HepG2 (cell line): ENCODE results near the gene MSANTD1. TPM values are rescaled to one million over a fixed set of nuclear protein-coding genes. Genes with fewer than 3 reads are reported as not detected.
A peak's percentile ranks its signal among the peaks of the same experiment; 100 is the strongest.

Source experiments
- ADNP ChIP-seq: sonication (generic); formaldehyde crosslinking; IDR thresholded peaks from 2 replicates; pipeline ENCODE4 v1.4.0; 2020; ENCODE audit warnings: missing genetic modification reagents
- ATF7-NPFF ChIP-seq: sonication (generic); formaldehyde crosslinking; IDR thresholded peaks from 2 replicates; pipeline ENCODE4 v1.8.1; 2023; ENCODE audit warnings: mild to moderate bottlenecking, low read depth, missing genetic modification reagents, moderate library complexity
- FLYWCH1 ChIP-seq: sonication (generic); formaldehyde crosslinking; IDR thresholded peaks from 2 replicates; pipeline ENCODE4 v1.8.1; 2023; ENCODE audit warnings: mild to moderate bottlenecking, missing genetic modification reagents
- FOXJ3 ChIP-seq: sonication (generic); formaldehyde crosslinking; IDR thresholded peaks from 2 replicates; pipeline ENCODE4 v1.4.0; 2020; ENCODE audit warnings: missing genetic modification reagents, mild to moderate bottlenecking, borderline replicate concordance
- KDM5A ChIP-seq: fragments of 200-600 bp; sonication (generic); IDR thresholded peaks from 2 replicates; pipeline ENCODE4 v1.7.0; 2018; ENCODE audit warnings: antibody characterized with exemption, mild to moderate bottlenecking, low read length, borderline replicate concordance
- KLF11 ChIP-seq: IDR thresholded peaks from 2 replicates; pipeline ENCODE4 v1.6.1; 2016; ENCODE audit warnings: missing compliant biosample characterization
- MAZ ChIP-seq, 2 experiments: sonication (generic) in 1 of 2; formaldehyde crosslinking in 1 of 2; IDR thresholded peaks; 2 replicates each; pipeline versions ENCODE4 v1.5.0 to v1.6.1; 2012 to 2020; ENCODE audit warnings: low read depth in 2 of 2, mild to moderate bottlenecking in 2 of 2, borderline replicate concordance in 1 of 2, improper control_type of control experiment in 1 of 2, low read length in 1 of 2, missing genetic modification reagents in 1 of 2, moderate library complexity in 1 of 2
- NR1H2 ChIP-seq: sonication (generic); formaldehyde crosslinking; IDR thresholded peaks from 2 replicates; pipeline ENCODE4 v1.8.1; 2022; ENCODE audit warnings: low read depth, missing genetic modification reagents, borderline replicate concordance
- PRMT3 ChIP-seq: sonication (generic); formaldehyde crosslinking; IDR thresholded peaks from 2 replicates; pipeline ENCODE4 v1.8.1; 2022; ENCODE audit warnings: low read depth, mild to moderate bottlenecking, moderate library complexity, missing genetic modification reagents, borderline replicate concordance
- SAP130 ChIP-seq: IDR thresholded peaks from 2 replicates; pipeline ENCODE4 v1.6.1; 2016; ENCODE audit warnings: low read depth
- SOX13 ChIP-seq, 3 experiments: fragments of 450-650 bp in 1 of 3; sonication (generic) in 1 of 3; formaldehyde crosslinking in 1 of 3; IDR thresholded peaks in 2 of 3; conservative IDR thresholded peaks in 1 of 3; 2 replicates each; pipeline versions ENCODE4 v1.5.0 to v1.6.1; 2016 to 2020; ENCODE audit warnings: antibody characterized with exemption in 1 of 3, mild to moderate bottlenecking in 1 of 3, missing compliant biosample characterization in 1 of 3, missing genetic modification reagents in 1 of 3, moderate library complexity in 1 of 3
- SP5 ChIP-seq: IDR thresholded peaks from 2 replicates; pipeline ENCODE4 v1.6.1; 2016; ENCODE audit warnings: low read depth, borderline replicate concordance
- YEATS4 ChIP-seq: sonication (generic); formaldehyde crosslinking; IDR thresholded peaks from 2 replicates; pipeline ENCODE4 v1.4.0; 2020; ENCODE audit warnings: missing genetic modification reagents, borderline replicate concordance
- ZBTB10 ChIP-seq: sonication (generic); formaldehyde crosslinking; IDR thresholded peaks from 2 replicates; pipeline ENCODE4 v1.4.0; 2020; ENCODE audit warnings: missing genetic modification reagents, borderline replicate concordance
- ZEB1 ChIP-seq: IDR thresholded peaks from 2 replicates; pipeline ENCODE4 v1.6.1; 2012; ENCODE audit warnings: mild to moderate bottlenecking, low read depth, inconsistent platforms; ENCODE audit not compliant: insufficient replicate concordance
- ZFAT ChIP-seq: sonication (generic); formaldehyde crosslinking; conservative IDR thresholded peaks from 2 replicates; pipeline ENCODE4 v1.8.1; 2023; ENCODE audit warnings: missing genetic modification reagents, inconsistent platforms
- ZFYVE20 ChIP-seq: sonication (generic); formaldehyde crosslinking; IDR thresholded peaks from 2 replicates; pipeline ENCODE4 v1.8.0; 2023; ENCODE audit warnings: low read depth, mild to moderate bottlenecking, moderate library complexity, missing genetic modification reagents, borderline replicate concordance
- ZNF17 ChIP-seq: sonication (generic); formaldehyde crosslinking; IDR thresholded peaks from 2 replicates; pipeline ENCODE4 v1.5.0; 2020; ENCODE audit warnings: mild to moderate bottlenecking, missing genetic modification reagents
- ZNF224 ChIP-seq: sonication (generic); formaldehyde crosslinking; IDR thresholded peaks from 2 replicates; pipeline ENCODE4 v1.5.0; 2020; ENCODE audit warnings: mild to moderate bottlenecking, missing genetic modification reagents
- ZNF333 ChIP-seq: sonication (generic); formaldehyde crosslinking; IDR thresholded peaks from 2 replicates; pipeline ENCODE4 v1.4.0; 2020; ENCODE audit warnings: mild to moderate bottlenecking, missing genetic modification reagents, borderline replicate concordance
- ZNF713 ChIP-seq: sonication (generic); formaldehyde crosslinking; IDR thresholded peaks from 2 replicates; pipeline ENCODE4 v1.4.0; 2020; ENCODE audit warnings: mild to moderate bottlenecking, missing genetic modification reagents
- ZNF768 ChIP-seq: sonication (generic); formaldehyde crosslinking; IDR thresholded peaks from 2 replicates; pipeline ENCODE4 v1.4.0; 2020; ENCODE audit warnings: missing genetic modification reagents
- polyA plus RNA-seq, 8 experiments: library from polyadenylated mRNA; depleted of rRNA in 3 of 8; stranded (reverse) in 7 of 8; unstranded in 1 of 8; fragments of >200 nt; fragmentation: Illumina TruSeq in 4 of 8; extraction: Trizol in 4 of 8; gene quantifications; 2 replicates each; pipeline versions ENCODE4 v1.2.1 to v1.2.3, GENCODE V29; 2011 to 2016; ENCODE audit warnings: low read depth in 4 of 8, missing spikeins in 1 of 8, mixed read lengths in 1 of 8; ENCODE audit not compliant: insufficient read depth in 1 of 8
- total RNA-seq, 5 experiments: library from RNA; depleted of rRNA; stranded (reverse); fragments of >200 nt; fragmentation: Illumina TruSeq; extraction: Trizol; gene quantifications; 2 replicates each; pipeline ENCODE4 v1.2.3, GENCODE V29; 2016; ENCODE audit warnings: low read depth in 1 of 5
- TF ChIP-seq, protein P1 (sequence below): sonication (generic); formaldehyde crosslinking; IDR thresholded peaks from 2 replicates; pipeline ENCODE4 v1.4.0; 2020; ENCODE audit warnings: mild to moderate bottlenecking, missing genetic modification reagents
- TF ChIP-seq, protein P2 (sequence below): sonication (generic); formaldehyde crosslinking; IDR thresholded peaks from 2 replicates; pipeline ENCODE4 v1.4.0; 2020; ENCODE audit warnings: mild to moderate bottlenecking, missing genetic modification reagents

The MSANTD1 gene
- total and polyA plus RNA-seq, 2 of the 13 experiments (the other 11 are each of a cell fraction or from before 2014, with no cell fraction given), result 0.22 to 0.40 TPM

- TF ChIP-seq, protein P1, sequence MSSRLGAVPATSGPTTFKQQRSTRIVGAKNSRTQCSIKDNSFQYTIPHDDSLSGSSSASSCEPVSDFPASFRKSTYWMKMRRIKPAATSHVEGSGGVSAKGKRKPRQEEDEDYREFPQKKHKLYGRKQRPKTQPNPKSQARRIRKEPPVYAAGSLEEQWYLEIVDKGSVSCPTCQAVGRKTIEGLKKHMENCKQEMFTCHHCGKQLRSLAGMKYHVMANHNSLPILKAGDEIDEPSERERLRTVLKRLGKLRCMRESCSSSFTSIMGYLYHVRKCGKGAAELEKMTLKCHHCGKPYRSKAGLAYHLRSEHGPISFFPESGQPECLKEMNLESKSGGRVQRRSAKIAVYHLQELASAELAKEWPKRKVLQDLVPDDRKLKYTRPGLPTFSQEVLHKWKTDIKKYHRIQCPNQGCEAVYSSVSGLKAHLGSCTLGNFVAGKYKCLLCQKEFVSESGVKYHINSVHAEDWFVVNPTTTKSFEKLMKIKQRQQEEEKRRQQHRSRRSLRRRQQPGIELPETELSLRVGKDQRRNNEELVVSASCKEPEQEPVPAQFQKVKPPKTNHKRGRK, result no peak
- TF ChIP-seq MAZ (IDR thresholded peaks at IDR 0.05; ENCODE audit: borderline replicate concordance, low read depth, low read length) (no peak), MAZ (CRISPR knock-in tag; IDR thresholded peaks at IDR 0.05; ENCODE audit: low read depth) (no peak), SOX13 (IDR thresholded peaks at IDR 0.05) (no peak), SOX13 (CRISPR knock-in tag; conservative IDR thresholded peaks at IDR 0.05 in 1 of 2, IDR thresholded peaks at IDR 0.05 in 1 of 2) (peak in 1 of 2 experiments; percentile 69; a peak in 2 of 4 replicates), ZNF768 (CRISPR knock-in tag) (no peak), NR1H2 (CRISPR knock-in tag) (no peak), FOXJ3 (CRISPR knock-in tag) (peak; percentile 31; the same call in 1 of the 2 replicates), SP5 (peak; percentile 18; the same call in 1 of the 2 replicates), ZEB1 (peak; percentile 49), SAP130 (peak; percentile 69), ZNF224 (CRISPR knock-in tag) (no peak), ZNF333 (CRISPR knock-in tag) (no peak), ZFAT (CRISPR knock-in tag) (no peak), FLYWCH1 (CRISPR knock-in tag) (no peak), YEATS4 (CRISPR knock-in tag) (no peak; the same call in 1 of the 2 replicates), KLF11 (CRISPR knock-in tag) (no peak), ADNP (no peak), KDM5A (no peak), ZFYVE20 (no peak), ZNF713 (CRISPR knock-in tag) (no peak), ZNF17 (CRISPR knock-in tag) (no peak), ATF7-NPFF (CRISPR knock-in tag) (no peak), ZBTB10 (CRISPR knock-in tag) (no peak), PRMT3 (no peak)
- TF ChIP-seq, protein P2, sequence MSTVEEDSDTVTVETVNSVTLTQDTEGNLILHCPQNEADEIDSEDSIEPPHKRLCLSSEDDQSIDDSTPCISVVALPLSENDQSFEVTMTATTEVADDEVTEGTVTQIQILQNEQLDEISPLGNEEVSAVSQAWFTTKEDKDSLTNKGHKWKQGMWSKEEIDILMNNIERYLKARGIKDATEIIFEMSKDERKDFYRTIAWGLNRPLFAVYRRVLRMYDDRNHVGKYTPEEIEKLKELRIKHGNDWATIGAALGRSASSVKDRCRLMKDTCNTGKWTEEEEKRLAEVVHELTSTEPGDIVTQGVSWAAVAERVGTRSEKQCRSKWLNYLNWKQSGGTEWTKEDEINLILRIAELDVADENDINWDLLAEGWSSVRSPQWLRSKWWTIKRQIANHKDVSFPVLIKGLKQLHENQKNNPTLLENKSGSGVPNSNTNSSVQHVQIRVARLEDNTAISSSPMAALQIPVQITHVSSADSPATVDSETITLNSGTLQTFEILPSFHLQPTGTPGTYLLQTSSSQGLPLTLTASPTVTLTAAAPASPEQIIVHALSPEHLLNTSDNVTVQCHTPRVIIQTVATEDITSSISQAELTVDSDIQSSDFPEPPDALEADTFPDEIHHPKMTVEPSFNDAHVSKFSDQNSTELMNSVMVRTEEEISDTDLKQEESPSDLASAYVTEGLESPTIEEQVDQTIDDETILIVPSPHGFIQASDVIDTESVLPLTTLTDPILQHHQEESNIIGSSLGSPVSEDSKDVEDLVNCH (CRISPR knock-in tag), result no peak
These were observed 43.0 kb upstream of the MSANTD1 start (continued) for GRCh38 chr4:3205995-3206394.
